ENCODE measurements around the gene STARD8. TPM values are rescaled to one million over a fixed set of nuclear protein-coding genes. Genes with fewer than 3 reads are reported as not detected.

Gene STARD8
- total RNA-seq, 2 experiments from 2014 or later: 0.07 to 0.10 TPM

DNA sequence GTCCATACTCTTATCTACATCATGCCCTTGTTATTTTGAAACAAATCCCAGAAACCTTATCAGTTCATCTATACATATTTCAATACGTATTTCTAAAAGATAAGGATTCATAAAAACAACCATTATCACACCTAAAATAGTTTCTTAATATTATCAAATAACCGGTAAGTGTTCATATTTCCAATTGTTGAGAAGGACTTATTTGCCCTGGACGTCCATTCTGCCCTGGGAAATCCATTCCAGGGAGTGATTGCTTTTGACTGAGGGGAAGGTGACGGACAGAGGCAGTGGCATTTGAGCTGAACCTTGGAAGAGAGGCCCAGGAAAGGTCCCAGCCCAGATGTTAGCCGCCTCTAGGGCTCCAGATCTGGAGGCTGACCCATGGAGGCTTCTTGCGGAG lies 49.6 kb downstream of the STARD8 start:
- H3K27me3 Mint-ChIP-seq (ENCODE audit: low read depth): peaks cover 20% of the 10 kb centered on the region
- H3K9me3 Mint-ChIP-seq: no peaks in the 10 kb centered on the region
- intact Hi-C loops (cut with micrococcal nuclease): loop anchor here (10.0 kb wide), 1 partner anchor 122 kb away; no protein-coding TSS in a partner anchor
- H3K27ac Mint-ChIP-seq: no peak overlapping the region
- H3K36me3 Mint-ChIP-seq (ENCODE audit: low read depth): no peaks in the 10 kb centered on the region
- no peak overlapping the region for H3K4me3 Mint-ChIP-seq
- H3K4me1 Mint-ChIP-seq (ENCODE audit: low read depth): peaks cover 3% of the 10 kb centered on the region
- DNase-seq: no peak
- CTCF ChIA-PET: no interaction called here

DNA sequence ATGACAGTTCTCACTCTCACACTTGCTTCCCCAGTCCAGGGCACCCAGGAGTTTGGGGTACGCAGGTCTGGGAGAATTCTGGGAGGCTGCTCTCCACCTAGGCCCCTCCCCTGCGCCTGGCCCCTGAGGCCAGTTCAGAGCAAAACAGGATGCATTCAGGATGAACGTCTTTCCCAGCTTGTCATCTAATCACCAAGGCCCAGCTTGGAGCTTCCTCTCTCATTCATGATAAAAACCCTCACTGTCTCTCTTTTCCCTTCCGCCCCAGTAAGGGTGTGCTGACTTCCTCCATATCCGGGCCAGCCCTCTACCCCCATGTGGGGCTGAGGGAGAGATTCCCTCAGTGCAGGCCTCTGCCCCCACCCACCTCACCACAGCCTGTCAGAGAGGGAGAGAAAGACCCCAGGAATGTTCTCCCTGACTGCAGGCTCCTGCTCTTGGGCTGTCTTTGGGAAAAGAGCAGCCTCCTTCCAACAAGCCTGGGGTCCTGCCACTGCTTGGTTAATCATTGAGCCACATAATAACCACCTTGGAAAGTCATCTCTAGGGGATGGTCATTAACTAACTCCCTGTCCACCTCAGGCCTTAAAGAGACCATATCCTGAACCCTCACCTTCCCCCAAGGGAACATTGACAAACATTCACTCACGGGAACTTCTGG lies 50.1 kb downstream of the STARD8 start:
- H3K27ac Mint-ChIP-seq: no peak overlapping the region
- CTCF ChIA-PET: no interaction called here
- H3K4me3 Mint-ChIP-seq: no peak overlapping the region
- intact Hi-C loops (cut with micrococcal nuclease): loop anchor here (10.0 kb wide), 1 partner anchor 123 kb away; no protein-coding TSS in a partner anchor
- peaks cover 18% of the 10 kb centered on the region for H3K27me3 Mint-ChIP-seq (ENCODE audit: low read depth)
- H3K36me3 Mint-ChIP-seq (ENCODE audit: low read depth): no peaks in the 10 kb centered on the region
- no peaks in the 10 kb centered on the region for H3K9me3 Mint-ChIP-seq
- peaks cover 3% of the 10 kb centered on the region for H3K4me1 Mint-ChIP-seq (ENCODE audit: low read depth)
- DNase-seq: no peak

DNA sequence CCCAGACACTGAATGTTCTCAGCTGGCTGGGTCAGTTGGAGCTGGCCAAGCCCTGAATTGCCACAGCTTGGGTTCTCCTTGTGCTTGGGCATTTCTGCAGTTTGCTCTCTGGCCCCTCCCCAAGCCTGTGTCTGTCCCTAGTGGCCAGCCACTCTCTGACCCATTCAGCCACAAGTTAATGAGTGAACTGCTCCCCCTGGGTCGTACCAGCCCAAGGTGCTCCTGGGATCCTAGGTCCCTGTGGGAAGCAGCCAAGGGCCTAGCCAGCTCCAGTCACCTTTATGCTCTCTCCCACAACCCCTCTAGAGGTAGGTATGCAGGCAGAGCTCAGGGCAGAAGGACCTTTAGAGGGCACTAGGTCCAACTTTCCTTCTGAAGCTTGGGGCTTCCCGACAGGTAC lies 51.5 kb downstream of the STARD8 start:
- H3K36me3 Mint-ChIP-seq (ENCODE audit: low read depth): no peaks in the 10 kb centered on the region
- CTCF ChIA-PET: no interaction called here
- intact Hi-C loops (cut with micrococcal nuclease): loop anchor here (10.0 kb wide), 1 partner anchor 124 kb away; no protein-coding TSS in a partner anchor
- no peak overlapping the region for H3K27ac Mint-ChIP-seq
- no peaks in the 10 kb centered on the region for H3K9me3 Mint-ChIP-seq
- H3K27me3 Mint-ChIP-seq (ENCODE audit: low read depth): peaks cover 13% of the 10 kb centered on the region
- H3K4me1 Mint-ChIP-seq (ENCODE audit: low read depth): peaks cover 3% of the 10 kb centered on the region
- no peak overlapping the region for H3K4me3 Mint-ChIP-seq
- no peak for DNase-seq

DNA sequence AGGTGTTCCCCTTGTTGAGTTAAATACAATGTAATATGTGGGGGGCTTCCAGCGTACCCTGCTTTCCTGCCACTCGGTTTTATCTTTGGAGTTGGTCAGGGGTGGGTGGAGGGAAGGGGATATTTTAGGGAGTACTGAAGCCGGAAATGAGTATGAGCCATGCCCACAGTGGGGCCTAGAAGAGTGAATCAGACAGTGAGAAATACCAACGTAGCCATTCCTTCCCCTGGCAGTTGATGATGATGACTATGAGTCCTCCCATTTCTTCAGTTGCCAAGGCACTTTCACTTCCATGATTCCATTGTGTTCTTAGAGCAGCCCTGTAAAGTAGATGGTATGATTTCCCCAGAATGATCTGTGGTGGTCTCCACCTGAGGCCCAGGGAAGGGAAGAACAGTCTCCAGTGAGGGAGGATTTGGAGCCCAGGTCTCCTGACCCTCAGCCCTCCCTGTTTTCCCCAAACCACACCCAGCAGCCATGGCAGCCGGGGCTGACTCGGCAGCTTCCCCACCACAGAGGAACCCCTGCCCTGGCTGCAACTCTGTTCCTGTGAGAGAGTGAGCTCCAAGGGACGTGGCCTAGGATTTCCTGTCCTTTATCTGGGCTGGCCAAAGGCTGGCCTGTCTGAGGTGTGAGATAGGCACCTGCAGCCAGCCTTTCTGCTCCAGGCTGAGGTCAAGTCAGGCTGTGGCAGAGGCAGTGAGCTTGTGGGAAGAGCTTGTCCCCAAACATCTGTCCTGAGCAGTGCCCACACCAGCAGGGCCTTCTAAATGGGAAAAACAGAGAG lies 52.7 kb downstream of the STARD8 start:
- Mint-ChIP-seq H3K27ac (no peak overlapping the region), H3K4me1 (ENCODE audit: low read depth) (no peaks in the 10 kb centered on the region), H3K36me3 (ENCODE audit: low read depth) (no peaks in the 10 kb centered on the region), H3K9me3 (no peaks in the 10 kb centered on the region), H3K27me3 (ENCODE audit: low read depth) (peaks cover 8% of the 10 kb centered on the region), H3K4me3 (no peak overlapping the region)
- CTCF ChIA-PET: interaction anchor here (1.6 kb wide), 1 partner anchor 10 kb away, joined by 3 read pairs; no protein-coding TSS in a partner anchor
- intact Hi-C loops (cut with micrococcal nuclease): loop anchor here (10.0 kb wide), 1 partner anchor 125 kb away; no protein-coding TSS in a partner anchor
- no peak for DNase-seq

DNA sequence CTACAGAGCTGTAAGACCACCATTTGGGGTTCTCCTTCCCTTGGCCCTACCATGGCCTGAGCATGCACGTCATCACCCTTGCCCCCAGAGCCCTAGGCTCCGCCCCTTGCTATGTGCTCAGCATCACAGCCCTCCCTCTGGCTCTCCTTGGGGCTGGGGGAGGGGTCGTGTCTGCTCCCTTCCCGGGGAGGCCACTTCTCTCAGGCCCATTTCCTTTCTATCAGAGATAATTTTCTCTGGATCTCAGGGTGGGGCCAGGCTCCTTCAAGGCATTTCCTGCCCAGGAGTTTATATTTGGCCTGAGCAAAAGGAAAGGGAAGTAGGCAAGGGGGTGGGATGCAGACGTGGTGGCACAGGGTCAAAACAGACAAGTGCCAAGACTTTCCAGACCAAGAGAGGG lies 55.9 kb downstream of the STARD8 start:
- no peak for DNase-seq
- CTCF ChIA-PET: no interaction called here
- Mint-ChIP-seq H3K4me1 (ENCODE audit: low read depth) (no peaks in the 10 kb centered on the region), H3K36me3 (ENCODE audit: low read depth) (no peaks in the 10 kb centered on the region), H3K27ac (no peak overlapping the region), H3K4me3 (no peak overlapping the region), H3K27me3 (ENCODE audit: low read depth) (no peaks in the 10 kb centered on the region), H3K9me3 (no peaks in the 10 kb centered on the region)
- intact Hi-C loops (cut with micrococcal nuclease): no loop called here

DNA sequence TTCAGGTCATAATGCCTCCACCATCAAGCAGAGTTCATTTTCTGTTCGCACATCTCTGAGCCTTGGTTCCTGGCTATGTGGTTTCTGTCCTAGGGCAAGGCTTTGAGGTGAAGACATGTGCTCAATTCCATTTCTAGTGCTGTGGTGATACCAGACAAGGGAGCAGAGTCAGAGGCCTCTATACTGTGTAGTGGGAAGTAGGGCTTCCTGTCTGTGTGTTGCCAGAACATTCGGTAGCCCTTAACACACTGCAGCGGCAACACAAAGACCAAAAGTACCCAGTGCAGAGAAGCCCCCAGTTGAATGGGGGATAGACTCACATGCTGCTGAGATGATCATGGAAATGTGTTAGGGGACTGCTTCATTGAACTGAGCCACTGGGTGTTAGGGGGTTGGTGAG lies 56.4 kb downstream of the STARD8 start:
- H3K27me3 Mint-ChIP-seq (ENCODE audit: low read depth): no peaks in the 10 kb centered on the region
- intact Hi-C loops (cut with micrococcal nuclease): no loop called here
- no peaks in the 10 kb centered on the region for H3K9me3 Mint-ChIP-seq
- CTCF ChIA-PET: no interaction called here
- H3K36me3 Mint-ChIP-seq (ENCODE audit: low read depth): no peaks in the 10 kb centered on the region
- no peak overlapping the region for H3K4me3 Mint-ChIP-seq
- DNase-seq: no peak
- H3K27ac Mint-ChIP-seq: no peak overlapping the region
- H3K4me1 Mint-ChIP-seq (ENCODE audit: low read depth): no peaks in the 10 kb centered on the region

DNA sequence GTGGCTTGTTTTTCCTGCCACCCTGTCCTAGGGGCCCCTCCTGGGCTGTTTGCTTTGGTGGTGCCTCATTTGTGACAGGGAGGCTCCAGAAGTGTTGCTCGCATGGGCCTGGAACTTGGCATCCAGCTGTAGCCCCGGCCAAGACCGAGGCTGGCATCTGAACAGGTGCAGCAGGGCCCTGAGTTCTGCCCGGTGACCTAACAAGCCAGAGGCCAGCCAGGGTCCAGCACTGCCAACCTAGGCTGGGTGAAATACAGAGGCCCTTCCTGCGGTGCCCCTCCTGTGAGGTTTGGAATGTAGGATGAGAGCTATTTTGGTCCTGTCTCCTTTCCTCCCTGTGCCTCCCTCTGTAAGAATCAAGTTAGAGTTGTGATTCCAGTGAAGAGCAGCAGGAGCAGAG lies 58.5 kb downstream of the STARD8 start:
- Mint-ChIP-seq H3K4me1 (ENCODE audit: low read depth) (no peaks in the 10 kb centered on the region), H3K27ac (no peak overlapping the region), H3K9me3 (no peaks in the 10 kb centered on the region), H3K4me3 (no peak overlapping the region), H3K27me3 (ENCODE audit: low read depth) (no peaks in the 10 kb centered on the region), H3K36me3 (ENCODE audit: low read depth) (no peaks in the 10 kb centered on the region)
- intact Hi-C loops (cut with micrococcal nuclease): no loop called here
- CTCF ChIA-PET: no interaction called here
- DNase-seq: no peak

DNA sequence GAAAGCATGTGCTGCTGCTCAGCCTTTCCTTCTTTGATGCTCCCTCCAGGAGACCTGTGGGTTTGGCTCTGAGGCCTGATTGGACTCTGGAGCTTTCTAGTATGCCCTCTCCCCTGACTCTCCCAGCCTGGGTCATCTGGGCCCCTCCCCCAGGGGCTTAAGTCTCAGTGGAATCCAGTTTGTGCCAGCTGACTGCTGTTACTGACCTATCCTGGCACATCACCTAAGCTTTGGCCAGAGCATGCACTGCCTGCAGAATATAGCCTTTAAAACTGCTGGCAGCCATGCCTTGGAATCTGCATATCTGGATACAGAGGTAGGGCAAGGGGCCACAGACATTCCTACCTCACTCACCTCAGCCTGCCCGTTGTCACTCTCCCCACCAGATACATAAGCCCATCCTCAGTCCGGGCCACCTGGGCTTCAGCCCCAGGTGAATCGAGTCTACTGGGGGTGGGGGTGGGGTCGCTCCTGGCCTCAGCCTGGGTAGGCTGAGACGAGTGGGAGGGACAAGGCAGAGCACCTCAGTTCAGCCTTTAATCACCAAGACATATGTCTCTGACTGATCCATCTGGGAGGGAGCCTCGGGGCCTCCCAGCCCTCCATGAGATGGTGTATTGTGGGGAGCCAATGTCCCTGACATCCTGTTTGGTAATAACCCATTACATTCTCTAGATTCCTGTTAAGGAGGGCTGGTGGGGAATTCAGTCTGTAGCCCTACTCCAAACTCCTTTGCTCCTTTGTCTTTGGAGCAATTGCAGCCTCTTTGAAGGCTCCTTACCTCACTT lies 61.2 kb downstream of the STARD8 start:
- no peaks in the 10 kb centered on the region for H3K27me3 Mint-ChIP-seq (ENCODE audit: low read depth)

DNA sequence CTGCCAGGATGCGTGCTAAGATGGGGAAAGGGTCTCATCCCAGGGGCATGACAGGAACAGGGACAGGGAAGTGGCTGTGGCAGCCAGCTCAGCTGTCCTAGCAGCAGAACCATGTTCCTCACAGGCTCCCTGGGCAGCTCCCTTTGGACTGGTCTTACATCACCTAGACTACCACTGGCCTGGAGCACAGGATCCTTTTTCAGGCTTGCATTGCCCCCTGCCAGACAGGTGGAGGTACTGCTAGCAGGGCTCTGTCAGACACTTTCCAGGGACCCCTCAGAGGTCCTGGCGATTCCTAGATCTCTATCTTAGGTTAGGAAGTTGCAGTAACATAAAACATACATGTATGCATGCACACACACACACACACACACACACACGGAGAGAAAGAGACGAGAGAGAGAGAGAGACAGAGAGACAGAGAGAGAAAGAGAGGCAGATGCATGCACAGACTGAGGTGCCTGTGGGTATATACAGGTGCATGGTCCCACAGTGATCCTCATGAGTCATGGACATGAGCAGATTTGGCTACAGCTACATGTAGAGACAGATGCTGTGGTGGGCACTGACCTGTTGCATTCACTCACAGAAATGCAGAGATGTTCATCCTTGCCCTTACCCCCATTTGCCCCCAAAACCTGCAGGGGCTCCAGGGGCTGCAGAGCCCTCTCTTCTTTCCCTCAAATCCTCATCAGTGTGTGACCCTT lies 63.6 kb downstream of the STARD8 start:
- Mint-ChIP-seq H3K9me3 (no peaks in the 10 kb centered on the region), H3K27ac (no peak overlapping the region), H3K36me3 (ENCODE audit: low read depth) (no peaks in the 10 kb centered on the region), H3K27me3 (ENCODE audit: low read depth) (no peaks in the 10 kb centered on the region), H3K4me3 (no peak overlapping the region), H3K4me1 (ENCODE audit: low read depth) (no peaks in the 10 kb centered on the region)
- intact Hi-C loops (cut with micrococcal nuclease): loop anchor here (1.0 to 2.0 kb wide), 2 partner anchors 200 to 514 kb away; no protein-coding TSS in a partner anchor
- peak; percentile 28 for DNase-seq
- CTCF ChIA-PET: interaction anchor here (0.5 to 3.4 kb wide), 3 partner anchors 199 to 517 kb away, joined by 3 to 14 read pairs (median 4); no protein-coding TSS in a partner anchor

More for the DNA sequence above, 61.2 kb downstream of the STARD8 start:
- Mint-ChIP-seq H3K4me1 (ENCODE audit: low read depth) (no peaks in the 10 kb centered on the region), H3K4me3 (no peak overlapping the region), H3K27ac (no peak overlapping the region), H3K9me3 (no peaks in the 10 kb centered on the region), H3K36me3 (ENCODE audit: low read depth) (no peaks in the 10 kb centered on the region)
- intact Hi-C loops (cut with micrococcal nuclease): no loop called here
- CTCF ChIA-PET: interaction anchor here (1.4 kb wide), 1 partner anchor 196 kb away, joined by 4 read pairs; no protein-coding TSS in a partner anchor
- DNase-seq: no peak

DNA sequence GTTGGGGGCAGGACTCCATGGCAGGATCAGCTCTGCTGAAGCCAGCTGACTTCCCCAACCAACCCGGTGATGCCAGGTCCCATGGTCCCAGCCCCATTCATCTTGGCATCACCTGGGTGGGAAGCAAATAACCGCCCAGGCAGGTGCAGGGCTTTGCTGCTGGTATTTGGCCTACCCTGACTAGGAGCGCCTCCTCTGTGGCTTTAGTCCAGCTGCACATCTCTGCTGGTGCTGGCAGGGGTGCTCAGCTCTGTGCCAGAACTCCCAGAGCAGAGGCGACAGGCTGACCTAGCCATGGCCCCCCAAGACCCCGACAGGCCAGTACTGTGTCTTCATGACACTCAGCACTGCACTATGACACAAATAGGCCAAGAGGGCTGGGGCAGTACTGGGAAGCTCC lies 64.4 kb downstream of the STARD8 start:
- no peak overlapping the region for H3K27ac Mint-ChIP-seq
- H3K4me1 Mint-ChIP-seq (ENCODE audit: low read depth): no peaks in the 10 kb centered on the region
- H3K4me3 Mint-ChIP-seq: no peak overlapping the region
- CTCF ChIA-PET: interaction anchor here (0.6 to 3.4 kb wide), 2 partner anchors 515 to 517 kb away, joined by 3 to 14 read pairs; no protein-coding TSS in a partner anchor
- intact Hi-C loops (cut with micrococcal nuclease): loop anchor here (1.0 to 2.0 kb wide), 2 partner anchors 201 to 515 kb away; no protein-coding TSS in a partner anchor
- no peaks in the 10 kb centered on the region for H3K9me3 Mint-ChIP-seq
- no peak for DNase-seq
- H3K27me3 Mint-ChIP-seq (ENCODE audit: low read depth): no peaks in the 10 kb centered on the region
- H3K36me3 Mint-ChIP-seq (ENCODE audit: low read depth): no peaks in the 10 kb centered on the region

DNA sequence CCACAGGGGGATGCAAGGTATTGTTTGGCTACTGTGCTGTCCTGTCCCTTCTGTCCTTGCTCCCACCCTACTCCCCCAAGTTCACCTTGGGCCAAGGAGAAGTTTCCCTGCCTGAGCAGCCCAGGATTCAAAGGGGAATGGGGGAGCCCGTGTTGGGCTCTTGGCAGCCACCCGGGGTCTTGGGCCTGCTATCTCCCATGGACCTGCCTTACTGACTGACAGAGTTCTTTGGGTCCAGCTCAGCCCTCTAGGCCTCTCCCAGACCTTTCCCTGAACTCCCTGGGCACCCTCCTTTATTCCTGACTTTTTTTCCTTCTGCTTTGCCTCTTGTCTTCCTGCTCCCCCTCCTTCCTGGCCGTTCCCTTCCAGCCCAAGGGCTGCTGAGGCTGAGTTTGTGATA lies 67.4 kb downstream of the STARD8 start:
- CTCF ChIA-PET: no interaction called here
- intact Hi-C loops (cut with micrococcal nuclease): no loop called here
- Mint-ChIP-seq H3K9me3 (no peaks in the 10 kb centered on the region), H3K27me3 (ENCODE audit: low read depth) (no peaks in the 10 kb centered on the region), H3K4me3 (no peak overlapping the region), H3K36me3 (ENCODE audit: low read depth) (no peaks in the 10 kb centered on the region), H3K4me1 (ENCODE audit: low read depth) (no peaks in the 10 kb centered on the region), H3K27ac (no peak overlapping the region)
- DNase-seq: no peak

DNA sequence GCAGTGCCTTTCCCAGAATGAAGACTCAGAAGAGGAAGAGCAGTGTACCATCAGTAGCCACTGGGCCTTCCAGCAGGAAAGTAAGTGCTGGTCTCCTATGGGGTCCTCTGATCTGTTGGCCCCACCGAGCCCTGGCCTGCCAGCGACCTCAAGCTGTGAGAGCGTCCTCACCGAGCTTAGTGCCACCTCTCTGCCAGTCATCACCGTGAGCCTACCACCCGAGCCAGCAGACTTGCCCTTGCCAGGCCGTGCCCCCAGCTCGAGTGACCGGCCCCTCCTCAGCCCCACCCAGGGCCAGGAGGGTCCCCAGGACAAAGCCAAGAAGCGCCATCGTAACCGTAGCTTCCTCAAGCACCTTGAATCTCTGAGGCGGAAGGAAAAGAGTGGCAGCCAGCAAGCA lies 69.7 kb downstream of the STARD8 start:
- Mint-ChIP-seq H3K27me3 (ENCODE audit: low read depth) (no peaks in the 10 kb centered on the region), H3K36me3 (ENCODE audit: low read depth) (no peaks in the 10 kb centered on the region), H3K4me1 (ENCODE audit: low read depth) (no peaks in the 10 kb centered on the region), H3K27ac (no peak overlapping the region), H3K4me3 (no peak overlapping the region), H3K9me3 (no peaks in the 10 kb centered on the region)
- intact Hi-C loops (cut with micrococcal nuclease): no loop called here
- CTCF ChIA-PET: no interaction called here
- DNase-seq: no peak
